HG03159 (cell line): ENCODE data around the gene MOB3A.
A peak's percentile ranks its signal among the peaks of the same experiment; 100 is the strongest.

ENCODE experiments used
- ATAC-seq: cut with Tn5 transposase; IDR thresholded peaks from one replicate; pipeline ENCODE4 v1.9.1; 2021; ENCODE audit warnings: mild to moderate bottlenecking, moderate library complexity; ENCODE audit not compliant: unreplicated experiment

Gene MOB3A

DNA sequence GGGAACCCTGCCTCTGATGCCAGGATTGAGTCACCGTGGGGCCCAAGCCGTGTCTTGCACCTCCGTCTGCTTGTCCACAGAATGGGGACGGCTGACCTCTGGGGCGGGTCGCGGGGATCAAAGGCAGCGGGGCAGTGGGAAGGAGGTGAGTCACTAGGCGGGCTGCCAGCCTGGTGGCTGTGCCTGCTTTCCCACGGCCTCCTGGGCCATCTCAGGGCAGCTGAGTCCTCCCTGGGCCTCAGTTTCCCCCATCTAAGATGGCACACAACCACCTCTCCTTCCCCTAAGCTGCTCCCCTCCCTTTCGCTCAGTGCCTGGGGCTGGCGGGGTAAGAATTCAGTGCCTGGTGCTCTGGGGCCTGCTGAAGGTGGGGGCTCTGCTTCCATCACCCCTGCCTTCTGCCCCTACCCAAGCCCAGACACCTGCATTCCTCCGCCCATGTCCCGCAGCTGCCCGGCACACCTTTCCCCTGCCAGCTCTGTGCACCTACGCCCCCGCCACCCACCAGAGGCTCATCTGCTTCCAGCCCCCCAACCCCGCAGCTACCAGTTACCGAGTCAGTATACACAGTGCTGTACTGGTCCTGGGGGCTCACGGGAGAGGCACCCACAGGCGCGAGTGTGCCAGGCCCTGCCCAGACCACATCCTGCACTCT, 48.5 kb downstream of the MOB3A start:
- no peak for ATAC-seq

- ATAC-seq, result no peak
Observed at GRCh38 chr19:2047076-2047448, 49.1 kb downstream of the MOB3A start.

GRCh38 chr19:2046046-2046907, 49.8 kb downstream of the MOB3A start:
- no peak for ATAC-seq

DNA sequence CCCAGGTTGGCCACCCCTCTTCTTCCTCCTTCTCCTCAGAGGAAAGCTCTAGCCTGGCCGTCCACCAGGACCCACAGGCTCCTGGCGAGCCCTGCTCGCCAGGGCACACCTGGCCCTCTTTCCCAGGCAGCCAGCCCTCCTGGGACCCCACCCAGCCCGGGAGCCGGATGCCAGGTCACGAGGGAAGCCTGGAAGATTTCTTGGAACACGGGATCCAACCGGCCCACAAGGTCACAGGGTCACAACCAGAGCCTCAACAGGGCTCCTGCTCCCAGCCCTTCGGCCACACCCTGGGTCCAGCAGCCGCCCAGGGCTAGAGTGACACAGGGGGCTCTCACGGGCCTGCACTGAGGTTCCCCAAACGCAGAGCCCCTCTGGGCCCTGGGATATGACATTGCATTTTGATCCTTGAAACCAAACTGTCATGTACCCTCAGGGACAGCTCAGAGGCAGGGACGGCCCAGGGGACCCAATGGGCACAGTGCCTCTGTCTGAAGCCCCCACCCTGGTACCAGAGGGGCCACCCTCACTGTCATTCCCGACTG, 50.6 kb downstream of the MOB3A start:
- ATAC-seq, result no peak

DNA sequence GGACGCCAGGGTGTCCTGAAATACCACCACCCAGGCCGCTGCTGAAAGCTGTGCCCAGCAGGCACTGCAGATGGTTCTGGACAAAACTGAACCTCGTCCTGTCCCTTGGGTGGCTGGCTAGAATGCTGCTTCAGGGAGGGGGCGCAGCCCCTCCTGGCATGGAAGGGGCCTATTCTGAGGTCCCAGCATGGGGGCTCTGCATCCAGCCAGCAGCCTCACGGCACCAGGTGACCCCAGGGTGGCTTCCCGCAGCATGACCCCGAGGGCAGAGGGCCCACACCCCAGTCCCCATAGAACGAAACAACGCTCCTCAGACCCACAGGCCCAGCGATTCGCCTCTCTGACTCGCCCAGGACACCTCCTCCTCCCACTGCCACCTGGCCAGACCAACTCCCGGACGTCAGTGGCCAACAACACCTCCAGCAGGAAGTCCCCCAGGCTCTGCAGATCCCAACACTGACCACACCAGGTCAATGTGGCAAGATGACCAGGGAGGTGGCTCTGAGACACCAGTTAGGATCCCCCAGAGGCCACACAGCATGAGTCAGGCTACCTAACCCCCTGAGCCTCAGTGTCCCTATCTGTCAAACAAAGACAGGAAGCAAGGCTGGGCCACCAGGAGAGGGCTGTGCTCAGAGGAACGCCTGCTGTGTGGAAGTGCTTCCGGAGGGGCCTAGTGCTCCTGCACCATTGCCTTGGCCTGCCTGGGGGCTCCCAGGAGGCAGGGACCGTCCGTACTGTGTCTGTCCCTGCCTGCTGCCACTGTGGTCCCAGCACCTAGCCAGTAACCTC, 51.2 kb downstream of the MOB3A start:
- ATAC-seq, result no peak

- no peak for ATAC-seq
Observed at GRCh38 chr19:2043961-2044708, 52.0 kb downstream of the MOB3A start.

GRCh38 chr19:2043251-2043641, 52.9 kb downstream of the MOB3A start:
- ATAC-seq, result no peak

GRCh38 chr19:2042485-2043250, 53.5 kb downstream of the MOB3A start:
- ATAC-seq, result no peak

GRCh38 chr19:2041683-2042484, 54.2 kb downstream of the MOB3A start:
- ATAC-seq, result peak; percentile 68

DNA sequence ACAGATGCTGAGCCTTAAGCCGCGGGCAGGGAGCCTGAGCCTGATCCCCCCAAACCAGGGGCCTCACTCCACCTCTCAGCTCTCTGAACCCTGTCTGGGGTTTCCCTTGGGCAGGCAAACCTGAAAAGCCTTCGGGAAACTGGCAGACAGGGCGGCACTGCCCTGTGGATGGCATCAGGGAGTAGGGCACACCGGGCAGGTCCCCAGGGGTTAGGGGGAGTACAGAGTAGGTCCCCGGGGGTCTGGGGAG, 54.8 kb downstream of the MOB3A start:
- ATAC-seq, result no peak

- no peak for ATAC-seq
Observed at GRCh38 chr19:2040647-2041432, 55.3 kb downstream of the MOB3A start.

GRCh38 chr19:2039959-2040646, 56.0 kb downstream of the MOB3A start:
- ATAC-seq, result no peak

DNA sequence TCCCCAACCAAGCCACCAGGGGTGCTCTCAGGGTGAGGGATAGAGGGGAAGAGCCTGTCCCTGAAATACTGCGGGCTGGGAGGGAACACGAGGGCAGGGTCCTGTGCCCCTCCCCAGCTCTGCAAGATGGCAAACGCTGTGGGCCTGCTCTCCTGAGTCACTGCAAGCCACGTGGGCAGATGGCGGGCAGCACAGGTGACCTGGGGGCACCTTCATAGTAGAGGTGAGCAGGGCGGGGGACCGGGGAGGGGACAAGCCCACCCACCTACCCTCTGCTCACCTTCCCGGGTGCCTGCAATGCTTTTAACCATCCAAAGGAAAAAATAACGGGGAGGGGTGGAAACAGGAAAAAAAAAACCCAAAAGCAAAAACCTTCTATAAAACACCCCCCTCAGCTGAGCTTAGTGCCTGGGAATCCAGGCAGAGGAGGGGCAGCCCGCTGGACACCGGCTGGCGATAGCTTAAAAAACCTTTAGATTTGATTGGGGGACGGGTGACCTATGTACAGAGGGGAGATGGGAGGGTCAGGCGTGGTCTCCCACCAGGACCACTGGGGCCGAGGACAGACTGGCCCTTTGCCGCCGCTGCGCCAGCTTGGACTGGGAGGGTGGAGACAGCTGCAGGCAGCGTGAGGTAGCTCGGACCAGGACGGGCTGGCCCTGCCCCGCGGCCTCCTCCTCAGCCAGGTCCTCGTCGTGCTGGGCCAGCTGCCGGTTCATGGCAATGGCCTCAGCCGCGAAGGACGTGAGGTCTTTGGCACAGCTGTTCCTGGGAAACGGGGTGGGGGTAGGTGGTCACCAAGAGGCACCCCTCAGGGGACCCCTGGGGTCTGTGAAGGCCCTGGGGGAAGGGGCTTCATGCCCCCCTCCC, 56.8 kb downstream of the MOB3A start:
- no peak for ATAC-seq

GRCh38 chr19:2038284-2039088, 57.6 kb downstream of the MOB3A start:
- no peak for ATAC-seq

GRCh38 chr19:2037651-2038255, 58.4 kb downstream of the MOB3A start:
- ATAC-seq, result no peak

DNA sequence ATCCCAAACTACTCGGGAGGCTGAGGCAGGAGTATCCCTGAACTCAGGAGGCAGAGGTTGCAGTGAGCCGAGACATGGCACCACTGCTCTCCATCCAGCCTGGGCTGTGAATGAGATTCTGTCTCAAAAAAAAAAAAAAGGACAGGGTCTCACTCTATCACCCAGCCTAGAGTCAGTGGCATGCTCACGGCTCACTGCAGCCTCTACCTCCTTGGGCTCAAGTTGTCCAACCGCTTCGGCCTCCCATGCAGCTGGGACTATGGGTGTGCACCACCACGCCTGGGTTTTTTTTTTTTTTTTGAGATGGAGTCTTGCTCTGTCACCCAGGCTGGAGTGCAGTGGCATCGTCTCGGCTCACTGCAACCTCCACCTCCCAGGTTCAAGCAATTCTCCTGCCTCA, 59.7 kb downstream of the MOB3A start:
- no peak for ATAC-seq
